ENCODE results near the gene SLC35E2B.
A peak's percentile ranks its signal among the peaks of the same experiment; 100 is the strongest.
"Not testable (repeated sequence)": the region's sequence is repeated elsewhere in the genome, so short reads cannot be mapped to it uniquely, and the experiment has no call there.

The SLC35E2B gene

GRCh38 chr1:1721201-1721600, 28.6 kb upstream of the SLC35E2B start:
- no peak for DNase-seq (ENCODE audit: low read depth)
- H3K4me3 ChIP-seq (ENCODE audit: low read depth, low read length) = no peak overlapping the region
- TF ChIP-seq CTCF (IDR thresholded peaks at IDR 0.05; ENCODE audit: insufficient read depth, low read depth, low read length, missing control alignments) = no peak

- not testable (repeated sequence) for DNase-seq (ENCODE audit: low read depth); H3K4me3 ChIP-seq (ENCODE audit: low read depth, low read length)
Measured at GRCh38 chr1:1715109-1715883, 22.7 kb upstream of the SLC35E2B start.

GRCh38 chr1:1707897-1708296, 15.3 kb upstream of the SLC35E2B start:
- DNase-seq (ENCODE audit: low read depth); H3K4me3 ChIP-seq (ENCODE audit: low read depth, low read length): not testable (repeated sequence)

GRCh38 chr1:1707241-1707640, 14.6 kb upstream of the SLC35E2B start:
- DNase-seq (ENCODE audit: low read depth); H3K4me3 ChIP-seq (ENCODE audit: low read depth, low read length): not testable (repeated sequence)

GRCh38 chr1:1705623-1706022, 13.0 kb upstream of the SLC35E2B start:
- not testable (repeated sequence) for H3K4me3 ChIP-seq (ENCODE audit: low read depth, low read length); DNase-seq (ENCODE audit: low read depth)

GRCh38 chr1:1704284-1704957, 11.8 kb upstream of the SLC35E2B start:
- H3K4me3 ChIP-seq (ENCODE audit: low read depth, low read length); DNase-seq (ENCODE audit: low read depth): not testable (repeated sequence)

GRCh38 chr1:1703796-1704195, 11.2 kb upstream of the SLC35E2B start:
- TF ChIP-seq CTCF (IDR thresholded peaks at IDR 0.05; ENCODE audit: insufficient read depth, low read depth, low read length, missing control alignments) = no peak
- DNase-seq (ENCODE audit: low read depth) = no peak
- H3K4me3 ChIP-seq (ENCODE audit: low read depth, low read length) = no peak overlapping the region

- DNase-seq (ENCODE audit: low read depth); H3K4me3 ChIP-seq (ENCODE audit: low read depth, low read length): not testable (repeated sequence)
Measured at GRCh38 chr1:1702506-1702905, 9.9 kb upstream of the SLC35E2B start.

GRCh38 chr1:1700557-1700956, 8.0 kb upstream of the SLC35E2B start:
- H3K4me3 ChIP-seq (ENCODE audit: low read depth, low read length); DNase-seq (ENCODE audit: low read depth): not testable (repeated sequence)

- H3K4me3 ChIP-seq (ENCODE audit: low read depth, low read length); DNase-seq (ENCODE audit: low read depth): not testable (repeated sequence)
Measured at GRCh38 chr1:1700067-1700466, 7.5 kb upstream of the SLC35E2B start.

GRCh38 chr1:1699061-1699460, 6.5 kb upstream of the SLC35E2B start:
- DNase-seq (ENCODE audit: low read depth); H3K4me3 ChIP-seq (ENCODE audit: low read depth, low read length): not testable (repeated sequence)

- not testable (repeated sequence) for DNase-seq (ENCODE audit: low read depth); H3K4me3 ChIP-seq (ENCODE audit: low read depth, low read length)
Measured at GRCh38 chr1:1697358-1698183, 5.0 kb upstream of the SLC35E2B start.

GRCh38 chr1:1696431-1697357, 4.1 kb upstream of the SLC35E2B start:
- H3K4me3 ChIP-seq (ENCODE audit: low read depth, low read length); DNase-seq (ENCODE audit: low read depth): not testable (repeated sequence)

- peak; percentile 83 for DNase-seq (ENCODE audit: low read depth)
- H3K4me3 ChIP-seq (ENCODE audit: low read depth, low read length) = peak overlapping the region; percentile 60
Measured at GRCh38 chr1:1692324-1692713, 276 bp downstream of the SLC35E2B start.

GRCh38 chr1:1691443-1691842, 1.2 kb downstream of the SLC35E2B start:
- not testable (repeated sequence) for DNase-seq (ENCODE audit: low read depth)
- H3K4me3 ChIP-seq (ENCODE audit: low read depth, low read length) = peak overlapping the region; percentile 49

GRCh38 chr1:1689526-1689925, 3.1 kb downstream of the SLC35E2B start:
- not testable (repeated sequence) for DNase-seq (ENCODE audit: low read depth); H3K4me3 ChIP-seq (ENCODE audit: low read depth, low read length)
